ENCODE results near the gene ADAMTS17. TPM values are rescaled to one million over a fixed set of nuclear protein-coding genes. Genes with fewer than 3 reads are reported as not detected.

Gene ADAMTS17
- total and polyA plus RNA-seq, 11 donors, result 0.30 to 2.4 (median 1.2) TPM

DNA sequence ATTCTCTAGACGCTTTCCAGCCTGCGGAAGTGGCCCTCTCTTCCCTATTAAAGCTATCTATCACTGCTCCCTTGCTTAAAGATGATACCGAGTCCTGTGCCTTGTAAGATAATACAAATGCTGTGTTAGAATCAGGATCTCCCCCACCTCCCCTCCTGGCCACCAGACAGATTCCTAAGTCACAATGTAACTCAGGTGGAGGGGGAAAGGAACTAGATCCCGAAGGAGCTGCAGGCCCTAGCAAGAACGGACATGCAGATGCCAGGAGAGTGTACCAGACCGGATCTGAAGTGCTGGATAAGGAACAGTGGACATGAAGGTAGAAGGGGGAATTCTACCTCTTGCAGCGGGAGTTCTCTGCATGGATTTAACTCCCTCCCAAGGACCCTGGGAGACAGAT, 377.8 kb downstream of the ADAMTS17 start:
- 94 to 97% (median 96%) methylated on average over 7 of the region's 7 CpGs for WGBS, 4 donors
- Histone ChIP-seq H3K9me3 (no peaks in the 10 kb centered on the region), H3K4me3 (no peak overlapping the region), H3K27ac (no peak overlapping the region), H3K27me3 (peaks cover 0 to 8% (median 0%) of the 10 kb centered on the region in 9 donors), H3K4me1 (no peaks in the 10 kb centered on the region), H3K36me3 (no peaks in the 10 kb centered on the region)
- ATAC-seq (no peak), DNase-seq (peak in 1 of 5 donors; percentile 2)
- no peak for TF ChIP-seq POLR2A (IDR thresholded peaks at IDR 0.05)
- TF ChIP-seq, protein P1, sequence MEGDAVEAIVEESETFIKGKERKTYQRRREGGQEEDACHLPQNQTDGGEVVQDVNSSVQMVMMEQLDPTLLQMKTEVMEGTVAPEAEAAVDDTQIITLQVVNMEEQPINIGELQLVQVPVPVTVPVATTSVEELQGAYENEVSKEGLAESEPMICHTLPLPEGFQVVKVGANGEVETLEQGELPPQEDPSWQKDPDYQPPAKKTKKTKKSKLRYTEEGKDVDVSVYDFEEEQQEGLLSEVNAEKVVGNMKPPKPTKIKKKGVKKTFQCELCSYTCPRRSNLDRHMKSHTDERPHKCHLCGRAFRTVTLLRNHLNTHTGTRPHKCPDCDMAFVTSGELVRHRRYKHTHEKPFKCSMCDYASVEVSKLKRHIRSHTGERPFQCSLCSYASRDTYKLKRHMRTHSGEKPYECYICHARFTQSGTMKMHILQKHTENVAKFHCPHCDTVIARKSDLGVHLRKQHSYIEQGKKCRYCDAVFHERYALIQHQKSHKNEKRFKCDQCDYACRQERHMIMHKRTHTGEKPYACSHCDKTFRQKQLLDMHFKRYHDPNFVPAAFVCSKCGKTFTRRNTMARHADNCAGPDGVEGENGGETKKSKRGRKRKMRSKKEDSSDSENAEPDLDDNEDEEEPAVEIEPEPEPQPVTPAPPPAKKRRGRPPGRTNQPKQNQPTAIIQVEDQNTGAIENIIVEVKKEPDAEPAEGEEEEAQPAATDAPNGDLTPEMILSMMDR (IDR thresholded peaks at IDR 0.05), result no peak
- intact Hi-C loops (cut with DNase I), result loop anchor here in 7 of 10 donors (5.0 to 10.0 kb wide), 6 partner anchors 61 to 373 kb away; no protein-coding TSS in a partner anchor

DNA sequence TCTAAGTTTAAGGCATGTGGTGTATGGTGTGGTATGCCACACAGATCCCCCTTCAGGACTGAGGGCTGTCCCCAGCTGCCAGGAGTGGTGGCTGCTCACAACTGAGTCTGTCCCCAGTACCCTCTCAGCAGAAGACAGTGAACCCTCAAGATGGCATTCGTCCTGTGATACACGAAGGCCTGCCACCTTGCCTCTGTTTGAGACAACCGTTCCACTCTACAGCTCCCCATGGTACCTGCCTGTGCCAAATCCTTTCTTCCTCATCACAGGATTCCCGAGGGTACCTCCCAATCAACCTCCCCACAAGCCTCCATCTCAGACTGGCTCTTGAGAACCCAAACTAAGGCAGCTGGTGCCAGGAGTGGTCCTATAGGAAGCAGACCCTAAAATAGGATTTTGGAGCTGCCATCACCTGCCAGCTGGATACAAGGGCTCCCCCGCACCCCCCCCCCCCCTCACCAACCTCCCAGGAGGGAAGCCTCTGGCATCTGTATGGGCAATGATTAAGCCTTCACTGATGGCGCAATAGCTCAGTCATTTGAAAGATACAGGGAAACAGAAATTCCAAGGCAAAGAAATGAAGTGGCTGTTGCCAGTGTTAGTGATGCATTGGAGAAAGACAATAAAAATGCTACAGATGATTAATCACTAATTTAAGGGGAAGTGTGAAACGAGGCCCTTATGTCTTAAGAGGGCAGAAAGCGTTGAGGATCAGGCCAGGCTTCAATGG, 378.5 kb downstream of the ADAMTS17 start:
- TF ChIP-seq, protein P1 (IDR thresholded peaks at IDR 0.05), result no peak
- no peak for TF ChIP-seq POLR2A (IDR thresholded peaks at IDR 0.05)
- ATAC-seq (no peak), DNase-seq (peak in 2 of 5 donors; percentile 1 to 10)
- no peaks in the 10 kb centered on the region for H3K9me3 ChIP-seq
- no peak overlapping the region for H3K27ac ChIP-seq
- no peaks in the 10 kb centered on the region for H3K36me3 ChIP-seq
- peaks cover 0 to 8% (median 0%) of the 10 kb centered on the region in 9 donors for H3K27me3 ChIP-seq
- intact Hi-C loops (cut with DNase I), result loop anchor here in 7 of 10 donors (5.0 to 10.0 kb wide), 6 partner anchors 62 to 374 kb away; no protein-coding TSS in a partner anchor
- no peak overlapping the region for H3K4me3 ChIP-seq
- 62 to 87% (median 82%) methylated on average over 8 of the region's 8 CpGs for WGBS, 4 donors
- H3K4me1 ChIP-seq, result no peaks in the 10 kb centered on the region

DNA sequence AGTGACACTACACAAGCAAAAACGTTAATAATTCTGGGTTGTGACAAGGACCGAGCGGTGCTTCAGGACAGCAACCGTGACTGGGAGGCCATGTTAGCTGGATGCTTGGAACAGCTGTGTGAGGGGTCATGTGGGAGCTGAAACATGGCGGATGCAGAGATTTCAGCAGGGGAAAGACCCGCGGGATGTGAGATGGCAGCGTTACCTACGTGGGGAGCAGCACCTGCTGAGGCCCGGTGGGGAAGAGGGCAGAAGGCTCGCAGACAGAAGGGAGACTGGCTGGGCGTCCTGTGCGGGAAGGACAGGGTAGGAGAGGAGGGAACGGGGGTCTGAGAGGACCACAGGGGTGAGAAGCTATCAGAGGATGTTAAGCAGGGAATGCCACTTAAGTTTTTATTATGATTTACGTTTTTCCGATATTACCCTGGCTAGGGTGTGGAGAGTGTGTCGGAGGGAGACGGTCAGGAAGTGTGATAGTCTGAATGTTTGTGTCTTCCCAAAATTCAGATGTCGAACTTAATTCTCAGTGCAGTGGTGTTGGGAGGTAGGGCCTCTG, 379.7 kb downstream of the ADAMTS17 start:
- H3K36me3 ChIP-seq, result no peaks in the 10 kb centered on the region
- peaks cover 0 to 8% (median 0%) of the 10 kb centered on the region in 9 donors for H3K27me3 ChIP-seq
- no peak overlapping the region for H3K4me3 ChIP-seq
- no peak for TF ChIP-seq POLR2A (IDR thresholded peaks at IDR 0.05)
- TF ChIP-seq, protein P1 (IDR thresholded peaks at IDR 0.05), result no peak
- WGBS, 4 donors, result 91 to 95% (median 93%) methylated on average over 19 of the region's 19 CpGs
- H3K4me1 ChIP-seq, result no peaks in the 10 kb centered on the region
- no peak for ATAC-seq
- intact Hi-C loops (cut with DNase I), result loop anchor here in 7 of 10 donors (5.0 to 10.0 kb wide), 6 partner anchors 63 to 375 kb away; no protein-coding TSS in a partner anchor
- no peaks in the 10 kb centered on the region for H3K9me3 ChIP-seq
- no peak overlapping the region for H3K27ac ChIP-seq
- DNase-seq, result peak in 1 of 5 donors; percentile 10

DNA sequence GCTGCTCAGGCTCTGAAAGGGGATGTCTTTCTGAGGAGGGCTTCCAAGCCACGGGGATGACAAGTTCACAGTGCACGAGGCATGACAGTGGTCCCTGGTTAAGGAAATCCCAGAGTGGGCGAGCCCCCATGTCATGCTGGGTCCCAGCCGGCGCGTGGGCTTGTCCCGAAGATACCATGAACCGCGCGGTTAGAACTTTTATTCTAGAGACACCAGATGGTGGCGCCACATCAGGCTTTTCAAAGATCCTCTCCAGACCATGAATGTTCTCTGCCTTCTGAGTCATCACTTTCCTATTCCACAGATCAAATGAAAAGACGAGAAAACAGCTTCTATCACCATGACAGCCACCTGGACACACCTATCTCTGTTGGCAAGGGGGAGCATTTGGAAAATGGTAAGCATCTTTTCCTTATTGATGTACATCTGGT, 380.7 kb downstream of the ADAMTS17 start:
- Histone ChIP-seq H3K27me3 (peaks cover 0 to 8% (median 0%) of the 10 kb centered on the region in 9 donors), H3K27ac (no peak overlapping the region), H3K4me1 (no peaks in the 10 kb centered on the region), H3K36me3 (no peaks in the 10 kb centered on the region), H3K4me3 (no peak overlapping the region), H3K9me3 (no peaks in the 10 kb centered on the region)
- peak in 3 of 4 donors; percentile 62 to 75 (median 68) for ATAC-seq
- no peak for TF ChIP-seq POLR2A (IDR thresholded peaks at IDR 0.05)
- TF ChIP-seq, protein P1 (IDR thresholded peaks at IDR 0.05), result peak in 10 of 12 donors; percentile 19 to 62 (median 47)
- 29 to 44% (median 37%) methylated on average over 11 to 12 of the region's 12 CpGs for WGBS, 4 donors
- intact Hi-C loops (cut with DNase I), result loop anchor here in 9 of 10 donors (2.0 to 10.0 kb wide), 8 partner anchors 64 to 378 kb away; no protein-coding TSS in a partner anchor
- peak in 2 of 5 donors; percentile 29 to 42 for DNase-seq

Data from heart left ventricle (tissue), 16 donors.